HG03460 (cell line): ENCODE measurements around the gene SYNE1.
"Not testable (repeated sequence)": the region's sequence is repeated elsewhere in the genome, so short reads cannot be mapped to it uniquely, and the experiment has no call there.

Source experiments
- ATAC-seq: cut with Tn5 transposase; IDR thresholded peaks from one replicate; pipeline ENCODE4 v1.9.1; 2021; ENCODE audit not compliant: unreplicated experiment

SYNE1 gene

GRCh38 chr6:152631376-152631775, 5.8 kb downstream of the SYNE1 start:
- no peak for ATAC-seq

DNA sequence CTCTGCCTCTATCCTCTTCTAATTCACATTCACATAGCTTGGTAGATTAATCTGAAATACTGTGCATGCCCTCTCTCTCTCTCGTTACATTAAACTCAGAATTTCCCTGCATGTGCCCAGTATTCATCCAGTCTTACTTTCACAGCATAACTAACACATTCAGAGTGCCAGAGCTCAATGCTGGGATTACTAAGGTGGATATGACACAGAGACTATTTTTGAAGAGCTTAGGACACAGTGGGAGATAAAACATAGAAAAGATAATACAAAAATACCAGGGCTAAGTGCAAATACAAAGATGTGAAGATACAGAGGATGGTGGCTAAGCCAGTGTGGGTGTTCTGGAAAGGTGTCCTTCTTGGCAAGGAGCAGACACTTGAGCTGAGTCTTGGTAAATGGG, 6.3 kb downstream of the SYNE1 start:
- no peak for ATAC-seq

DNA sequence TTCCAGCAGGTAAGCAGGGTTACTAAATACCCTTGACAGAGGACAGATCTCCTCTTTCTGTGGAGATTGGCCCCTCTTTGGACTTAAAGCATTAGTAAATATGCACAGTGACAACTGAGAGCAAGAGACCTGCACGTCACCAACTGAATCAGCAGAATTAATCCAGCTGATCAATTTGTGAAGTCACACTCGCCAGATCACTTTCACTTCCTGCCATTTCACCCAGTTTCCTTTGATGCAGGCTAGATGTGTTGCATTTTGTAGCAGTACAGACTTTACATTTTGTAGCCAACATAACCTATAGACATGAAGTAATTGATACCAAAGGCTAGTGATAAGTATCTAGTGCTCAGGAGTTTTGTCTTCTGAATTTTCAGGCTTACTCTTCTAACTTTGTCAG, 11.9 kb downstream of the SYNE1 start:
- no peak for ATAC-seq

GRCh38 chr6:152614776-152615175, 22.4 kb downstream of the SYNE1 start:
- not testable (repeated sequence) for ATAC-seq

GRCh38 chr6:152609125-152609670, 28.0 kb downstream of the SYNE1 start:
- no peak for ATAC-seq

- no peak for ATAC-seq
These were observed 31.2 kb downstream of the SYNE1 start for GRCh38 chr6:152605941-152606340.

- no peak for ATAC-seq
These were observed 31.8 kb downstream of the SYNE1 start for GRCh38 chr6:152605342-152605741.

- ATAC-seq = no peak
These were observed 33.3 kb downstream of the SYNE1 start for GRCh38 chr6:152603911-152604310.

GRCh38 chr6:152600022-152600421, 37.1 kb downstream of the SYNE1 start:
- no peak for ATAC-seq

DNA sequence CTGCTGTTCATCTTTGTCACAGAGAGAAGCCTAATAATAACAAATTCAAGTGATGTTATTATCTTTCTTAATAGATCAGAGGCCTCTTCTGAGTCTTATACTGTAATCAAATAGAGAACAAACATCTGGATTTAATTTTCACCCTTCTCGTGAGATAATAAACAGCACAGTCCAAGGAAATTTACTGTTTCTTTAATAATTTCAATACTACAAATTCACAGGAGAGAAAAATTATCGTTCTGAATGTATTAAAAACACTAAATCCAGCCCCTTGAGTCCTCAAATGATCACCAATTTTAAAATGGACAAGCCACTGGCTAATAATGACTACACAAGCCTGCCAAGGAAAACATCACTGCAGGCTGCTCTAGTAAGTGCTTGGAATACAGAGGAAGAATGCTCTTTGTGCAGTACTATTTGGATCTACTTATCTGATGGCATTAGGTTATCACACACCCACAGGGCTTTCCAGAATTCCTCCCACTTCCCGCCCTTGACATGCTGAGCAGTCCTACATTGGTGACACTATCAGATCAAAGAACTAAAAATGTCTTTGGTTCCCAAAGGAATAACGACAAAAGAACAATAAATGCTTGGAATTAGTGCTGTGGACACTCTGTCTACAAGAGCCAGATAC, 38.1 kb downstream of the SYNE1 start:
- no peak for ATAC-seq

DNA sequence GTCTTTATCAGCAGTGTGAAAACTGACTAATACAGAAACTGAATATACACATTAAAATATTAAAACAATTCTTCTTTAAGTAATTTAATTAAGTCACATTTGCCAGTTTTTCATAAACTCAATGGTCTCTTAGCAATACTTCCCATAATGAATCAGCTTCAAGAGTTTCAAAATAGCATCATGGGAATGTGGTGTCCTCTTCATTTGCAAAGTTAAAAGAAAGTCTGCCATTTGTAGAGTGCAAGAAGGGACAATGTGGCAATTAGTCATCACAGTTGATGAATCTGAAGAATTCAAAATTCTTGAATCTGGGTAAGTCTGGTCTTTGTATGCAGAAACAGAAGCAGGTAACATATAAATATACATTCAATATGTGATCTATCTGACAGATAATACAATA, 38.7 kb downstream of the SYNE1 start:
- no peak for ATAC-seq

DNA sequence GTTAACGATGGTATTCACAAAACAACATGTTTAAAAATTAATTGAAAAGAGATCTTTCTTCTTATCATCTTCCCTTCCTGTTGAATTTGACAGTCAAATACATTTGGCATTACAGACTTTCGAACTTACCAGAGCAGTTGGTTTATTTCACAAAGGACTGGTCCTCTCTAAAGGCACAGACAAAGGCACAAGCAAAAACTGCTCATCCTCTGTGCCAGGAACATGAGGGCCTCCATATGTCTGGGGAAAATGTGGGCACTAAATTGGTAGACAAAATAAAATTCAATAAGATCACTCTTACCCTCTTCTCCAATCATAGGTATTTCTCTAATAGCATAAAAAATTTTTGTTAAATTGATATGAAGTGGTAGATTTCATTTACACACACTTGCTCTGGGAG, 40.4 kb downstream of the SYNE1 start:
- ATAC-seq = no peak

GRCh38 chr6:152595499-152595898, 41.7 kb downstream of the SYNE1 start:
- ATAC-seq = no peak

- no peak for ATAC-seq
These were observed 42.5 kb downstream of the SYNE1 start for GRCh38 chr6:152594701-152595100.

GRCh38 chr6:152588456-152588855, 48.7 kb downstream of the SYNE1 start:
- ATAC-seq = no peak

- ATAC-seq = no peak
These were observed 49.7 kb downstream of the SYNE1 start for GRCh38 chr6:152587473-152587872.

DNA sequence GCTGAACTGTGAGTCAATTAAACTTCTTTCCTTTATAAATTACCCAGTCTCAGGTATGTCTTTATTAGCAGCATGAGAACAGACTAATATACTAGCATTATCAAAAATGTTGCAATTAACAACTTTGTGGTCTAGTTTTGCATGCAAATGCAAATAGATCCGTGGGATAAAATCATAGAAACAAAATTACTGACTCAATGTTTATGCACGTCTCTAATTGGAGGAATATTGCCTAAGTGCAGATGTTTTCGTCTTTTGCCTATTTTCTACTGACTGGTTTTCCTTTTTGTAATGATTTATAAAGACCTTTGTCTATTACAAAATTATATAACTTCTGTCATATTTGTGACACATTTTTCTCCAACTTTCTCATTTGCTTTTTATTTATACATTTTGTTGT, 51.9 kb downstream of the SYNE1 start:
- ATAC-seq = no peak

DNA sequence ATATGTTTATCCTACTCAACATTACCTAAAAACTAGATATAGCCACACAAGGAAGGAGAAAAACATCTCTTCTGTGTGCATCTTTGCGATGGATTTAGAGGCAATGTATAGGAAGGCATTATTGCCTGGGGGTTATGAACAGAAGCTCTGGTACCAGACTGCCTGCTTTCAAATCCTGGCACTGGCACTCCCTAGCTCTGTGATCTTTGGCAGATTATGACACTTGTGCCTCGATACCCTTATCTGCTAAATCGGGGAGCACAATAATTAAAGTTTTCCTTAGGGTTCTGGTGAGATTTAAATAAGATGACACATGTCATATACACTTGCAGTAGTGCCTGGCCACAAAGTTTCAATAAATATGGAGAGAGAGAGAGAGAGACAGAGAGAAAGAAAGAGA, 53.3 kb downstream of the SYNE1 start:
- no peak for ATAC-seq

DNA sequence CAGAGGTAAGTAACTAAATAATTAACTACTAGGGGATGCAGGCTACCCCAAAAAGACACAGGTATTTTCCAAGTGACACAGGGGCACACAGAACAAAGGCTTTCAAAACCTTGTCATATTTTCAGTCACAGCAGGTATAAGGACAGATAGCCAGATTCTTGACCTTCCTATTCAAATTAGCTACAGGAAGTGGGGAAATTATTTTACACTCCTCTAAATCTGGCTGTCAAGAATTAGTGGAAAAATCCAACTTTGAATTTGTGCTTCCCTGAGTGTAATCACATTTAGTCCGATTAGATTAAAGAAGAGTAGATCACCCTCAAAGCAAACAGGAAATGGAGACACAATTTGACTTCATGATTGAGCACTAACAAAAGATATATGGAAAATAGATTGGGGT, 60.6 kb downstream of the SYNE1 start:
- no peak for ATAC-seq

GRCh38 chr6:152575621-152576150, 61.5 kb downstream of the SYNE1 start:
- no peak for ATAC-seq

DNA sequence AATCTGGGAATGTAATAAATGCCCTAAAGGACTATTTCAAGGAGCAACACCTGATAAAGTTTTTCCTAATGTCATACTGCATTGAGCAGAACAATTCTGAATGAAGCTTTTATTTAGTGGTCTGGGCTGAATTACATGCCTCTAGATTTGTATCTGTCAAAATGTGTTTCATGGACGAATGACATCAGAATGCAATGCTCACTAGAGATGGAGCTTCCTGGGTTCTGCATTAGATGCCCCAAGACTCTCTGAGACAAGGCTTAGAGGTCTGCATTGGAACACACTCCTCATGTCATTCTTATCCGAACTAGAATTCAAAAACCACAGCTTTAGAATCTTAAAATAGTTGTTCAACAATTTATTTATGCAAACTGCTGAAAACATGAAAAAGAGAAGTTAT, 62.0 kb downstream of the SYNE1 start:
- ATAC-seq = no peak

DNA sequence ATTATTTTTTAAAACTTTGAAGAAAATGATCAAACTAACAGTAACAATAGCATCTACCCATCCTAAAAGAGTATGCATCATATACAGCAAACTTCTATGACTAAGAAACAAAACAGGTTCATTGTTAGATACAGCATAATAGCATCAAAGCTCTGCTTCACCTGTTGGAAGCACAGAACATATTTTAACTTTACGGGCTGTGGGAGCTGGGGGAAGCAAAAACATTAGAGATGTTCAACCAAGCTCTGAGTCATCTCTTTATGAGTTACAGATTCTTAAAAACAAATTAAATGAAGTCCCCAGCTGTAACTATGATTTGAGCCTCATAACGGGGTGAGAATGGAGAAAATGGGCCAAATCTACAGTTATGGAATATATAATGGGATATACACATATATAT, 63.4 kb downstream of the SYNE1 start:
- ATAC-seq = no peak
